GM19035 (cell line): ENCODE data around the gene SH3BP5L.

Experiments
- ATAC-seq: cut with Tn5 transposase; IDR thresholded peaks from one replicate; pipeline ENCODE4 v1.9.1; 2021; ENCODE audit not compliant: unreplicated experiment

The SH3BP5L gene

DNA sequence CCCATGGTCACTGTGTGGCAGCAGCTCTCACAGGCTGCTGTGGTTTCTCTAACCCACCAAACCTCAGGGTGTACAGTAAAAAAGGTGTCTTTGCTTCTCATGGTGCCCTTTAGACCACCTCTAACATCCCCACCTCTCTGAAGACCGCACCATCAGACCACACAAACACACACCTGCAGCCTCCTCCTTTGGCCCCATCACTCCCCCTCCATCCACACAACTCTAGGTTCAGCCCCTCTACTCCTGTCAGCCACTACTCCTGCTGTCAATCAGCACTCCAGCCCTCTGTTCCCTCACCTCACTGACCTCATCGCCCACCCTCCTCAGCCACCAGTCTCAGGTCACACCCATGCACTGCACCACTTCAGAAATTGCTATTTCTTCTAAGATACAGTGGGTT, 25.7 kb upstream of the SH3BP5L start:
- ATAC-seq: no peak

- ATAC-seq: no peak
These were observed 25.0 kb upstream of the SH3BP5L start for GRCh38 chr1:248850536-248851251.

DNA sequence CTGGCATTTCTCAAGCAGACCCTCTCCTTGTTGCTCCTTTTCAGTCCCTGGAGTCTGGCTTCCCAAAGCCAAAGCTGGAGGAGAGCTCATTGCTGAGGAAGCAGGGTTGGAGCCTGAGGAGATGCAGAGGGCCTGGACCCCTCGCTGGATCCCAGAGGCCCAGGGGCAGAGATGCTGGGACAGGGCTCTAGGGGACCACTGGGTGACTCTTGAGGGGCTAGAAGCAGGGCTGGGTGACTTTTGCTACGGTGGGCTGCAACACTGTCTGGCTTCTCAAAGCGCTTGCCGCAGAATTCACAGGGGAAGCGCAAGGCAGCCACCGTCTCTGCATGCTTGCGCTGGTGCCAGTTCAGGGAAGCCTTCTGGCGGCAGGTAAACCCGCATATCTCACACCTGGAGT, 24.4 kb upstream of the SH3BP5L start:
- no peak for ATAC-seq

- ATAC-seq: no peak
These were observed 23.9 kb upstream of the SH3BP5L start for GRCh38 chr1:248849637-248850036.

- no peak for ATAC-seq
These were observed 23.4 kb upstream of the SH3BP5L start for GRCh38 chr1:248849152-248849551.

DNA sequence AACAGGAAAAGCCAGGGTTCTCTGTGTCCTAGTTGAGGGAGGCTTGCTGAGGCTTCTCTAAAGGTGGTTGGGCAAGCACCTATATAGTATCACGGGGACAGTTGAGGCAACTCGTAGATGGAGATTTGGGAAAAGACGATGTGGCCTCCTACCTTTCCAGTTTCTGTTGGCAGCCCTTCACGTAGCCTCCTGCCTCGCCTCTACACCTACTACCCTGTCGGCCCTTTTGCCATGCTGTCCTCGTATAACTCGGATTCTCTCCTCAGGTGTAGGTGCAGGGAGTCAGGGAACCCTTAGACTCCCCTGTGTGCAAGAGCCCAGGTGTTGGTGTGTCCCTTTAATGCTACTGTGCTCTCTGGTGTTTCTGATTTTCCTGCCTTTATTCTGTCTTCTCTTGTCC, 22.9 kb upstream of the SH3BP5L start:
- no peak for ATAC-seq

- ATAC-seq: no peak
These were observed 22.3 kb upstream of the SH3BP5L start for GRCh38 chr1:248847956-248848561.

DNA sequence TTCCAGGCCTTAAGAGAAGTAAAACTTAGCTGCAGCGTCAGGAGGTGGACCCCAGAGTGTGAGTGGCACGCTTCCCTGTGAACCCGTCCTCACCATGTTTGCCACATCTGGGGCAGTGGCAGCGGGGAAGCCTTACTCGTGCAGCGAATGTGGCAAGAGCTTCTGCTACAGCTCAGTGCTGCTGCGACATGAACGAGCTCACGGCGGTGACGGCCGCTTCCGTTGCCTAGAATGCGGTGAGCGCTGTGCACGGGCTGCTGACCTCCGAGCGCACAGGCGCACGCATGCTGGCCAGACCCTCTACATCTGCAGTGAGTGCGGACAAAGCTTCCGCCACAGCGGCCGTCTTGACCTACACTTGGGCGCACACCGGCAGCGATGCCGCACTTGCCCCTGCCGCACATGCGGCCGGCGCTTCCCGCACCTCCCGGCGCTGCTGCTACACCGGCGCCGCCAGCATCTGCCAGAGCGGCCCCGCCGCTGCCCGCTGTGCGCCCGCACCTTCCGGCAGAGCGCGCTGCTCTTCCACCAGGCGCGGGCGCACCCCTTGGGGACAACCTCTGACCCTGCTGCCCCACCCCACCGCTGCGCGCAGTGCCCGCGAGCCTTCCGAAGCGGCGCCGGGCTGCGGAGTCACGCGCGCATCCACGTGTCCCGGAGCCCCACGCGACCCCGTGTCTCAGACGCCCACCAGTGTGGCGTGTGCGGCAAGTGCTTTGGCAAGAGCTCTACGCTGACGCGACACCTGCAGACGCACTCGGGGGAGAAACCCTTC, 21.7 kb upstream of the SH3BP5L start:
- ATAC-seq: no peak

GRCh38 chr1:248844526-248844925, 18.8 kb upstream of the SH3BP5L start:
- ATAC-seq: no peak

DNA sequence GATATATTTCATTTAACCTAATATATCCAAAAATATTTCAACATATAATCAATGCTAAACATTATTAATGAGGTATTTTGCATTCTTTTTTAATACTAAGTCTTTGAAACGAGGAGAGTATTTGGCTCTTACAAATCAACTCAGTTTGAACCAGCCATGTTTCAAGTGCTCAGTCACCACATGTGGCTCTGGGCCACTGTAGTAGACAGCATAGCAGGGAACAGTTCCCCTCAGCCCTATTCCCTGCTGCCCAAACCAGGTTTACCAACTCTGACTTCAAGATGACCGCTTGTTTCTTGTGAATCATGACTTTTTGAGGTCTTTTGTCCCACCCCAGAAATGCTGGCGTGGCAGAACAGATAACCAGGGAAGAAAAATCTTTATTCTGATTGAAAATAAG, 18.0 kb upstream of the SH3BP5L start:
- no peak for ATAC-seq

DNA sequence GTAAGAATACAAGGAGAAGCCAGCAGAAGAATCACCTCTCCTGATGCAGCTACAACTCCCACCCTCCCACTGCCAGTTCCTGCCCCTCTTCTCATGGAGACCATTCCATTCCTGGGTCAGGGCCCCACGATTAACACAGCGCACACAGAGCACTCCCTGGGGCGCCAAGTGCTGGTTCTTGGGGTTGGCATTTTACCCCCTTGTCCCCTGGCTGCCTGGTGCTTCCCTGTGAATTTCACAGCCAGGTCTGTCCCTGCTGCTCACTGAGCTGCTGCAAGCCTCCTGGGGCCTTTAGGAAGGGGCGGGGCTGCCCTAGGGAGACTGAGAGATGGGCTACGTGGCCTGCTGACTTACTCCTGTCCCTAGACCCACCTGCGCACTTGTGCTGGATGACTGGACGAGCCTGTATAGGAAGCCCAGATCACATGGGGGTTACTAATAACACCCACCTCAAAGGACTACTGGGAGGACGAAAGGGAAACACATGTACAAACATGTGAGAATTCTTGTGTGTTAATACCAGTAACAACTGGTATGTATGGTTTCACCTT, 17.1 kb upstream of the SH3BP5L start:
- ATAC-seq: peak; percentile 34

DNA sequence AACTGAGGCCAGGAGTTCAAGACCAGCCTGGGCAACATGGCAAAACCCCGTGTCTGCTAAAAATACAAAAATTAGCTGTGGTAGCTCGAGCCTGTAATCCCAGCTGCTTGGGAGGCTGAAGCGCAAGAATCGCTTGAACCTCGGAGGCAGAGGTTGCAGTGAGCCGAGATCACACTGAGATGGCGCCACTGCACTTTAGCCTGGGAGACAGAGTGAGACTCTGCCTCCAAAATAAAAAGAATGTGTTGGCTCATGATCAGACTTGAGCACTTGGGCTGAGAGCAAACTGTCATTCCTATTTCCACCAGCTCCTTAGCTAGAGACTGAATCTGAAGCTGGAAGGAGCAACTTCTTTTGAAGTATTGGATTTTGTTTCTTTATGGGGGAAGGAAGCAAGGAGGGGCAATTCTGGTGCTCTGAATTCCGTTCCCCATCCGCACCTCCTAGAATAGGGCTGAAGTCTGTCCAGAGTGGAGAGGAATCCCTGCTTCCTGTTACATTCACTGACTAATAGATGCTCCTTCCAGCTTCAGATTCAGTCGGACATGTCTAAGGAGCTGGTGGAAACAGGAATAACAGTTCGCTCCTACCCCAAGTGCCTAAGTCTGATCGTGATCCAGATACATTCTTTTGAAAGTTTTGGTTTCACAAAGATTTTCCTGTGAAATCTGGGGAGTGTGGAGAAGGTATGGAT, 16.1 kb upstream of the SH3BP5L start:
- no peak for ATAC-seq

GRCh38 chr1:248840946-248841345, 15.2 kb upstream of the SH3BP5L start:
- no peak for ATAC-seq

DNA sequence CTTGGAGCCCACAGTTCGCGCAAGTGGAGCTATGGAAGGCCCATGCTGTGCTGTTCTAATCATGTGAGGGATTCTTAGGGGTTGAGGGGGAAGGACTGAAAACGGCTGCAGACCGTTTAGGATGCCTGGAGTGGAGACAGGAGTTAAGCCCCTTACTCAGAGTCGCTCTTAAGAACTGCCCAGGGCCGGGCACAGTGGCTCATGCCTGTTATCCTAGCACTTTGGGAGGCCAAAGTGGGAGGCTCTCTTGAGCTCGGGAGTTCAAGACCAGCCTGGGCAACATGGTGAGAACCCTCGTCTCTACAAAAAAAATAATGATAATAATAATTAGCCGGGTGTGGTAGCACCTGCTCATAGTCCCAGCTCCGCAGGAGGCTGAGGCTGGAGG, 13.4 kb upstream of the SH3BP5L start:
- ATAC-seq: no peak

DNA sequence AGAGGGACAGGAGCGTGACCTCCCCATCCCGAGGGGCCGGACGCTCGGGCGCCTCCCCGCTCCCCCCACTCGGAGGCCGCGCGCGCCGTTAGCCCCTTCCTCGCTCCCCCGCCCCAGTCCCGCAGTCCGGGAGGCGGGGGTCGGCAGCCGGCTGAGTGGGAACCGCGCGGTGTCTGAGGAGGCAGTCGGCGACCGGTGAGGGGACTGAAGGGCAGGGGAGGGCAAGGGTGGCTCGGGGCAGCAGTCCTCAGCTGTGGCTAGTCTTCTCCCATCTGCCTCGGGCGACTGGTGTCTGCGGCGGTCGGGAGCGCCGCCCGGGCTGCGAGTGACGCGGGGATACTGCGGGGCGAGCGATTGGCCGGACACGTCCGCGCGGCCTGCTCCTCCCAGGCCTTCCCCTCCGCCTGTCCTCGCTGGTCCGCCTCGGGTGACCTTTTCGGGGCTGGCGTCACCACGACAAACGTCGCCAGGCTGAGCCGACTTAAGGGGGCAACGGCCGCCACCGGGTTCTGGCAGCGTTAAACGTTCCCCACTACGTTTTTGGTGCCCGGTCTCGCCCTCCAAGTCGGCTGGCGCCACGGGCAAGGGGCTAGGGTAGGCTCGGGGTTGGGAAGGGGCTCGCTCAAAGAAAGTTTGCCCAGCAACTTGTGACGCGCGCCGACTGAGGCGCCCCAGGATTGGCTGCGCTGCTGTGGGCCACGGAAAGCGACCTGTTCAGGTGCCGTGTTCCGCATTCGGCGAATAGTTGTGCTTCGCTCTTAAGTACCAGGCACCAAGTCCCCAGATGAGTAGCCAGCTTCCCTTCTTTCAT, 12.8 kb upstream of the SH3BP5L start:
- ATAC-seq: peak; percentile 58

GRCh38 chr1:248837781-248838356, 12.2 kb upstream of the SH3BP5L start, which contains the start of gene ZNF672:
Gene ZNF672 (plus strand): TSS chr1:248838224. CDS start chr1:248847275, 9,051 bp downstream.
- ATAC-seq: peak; percentile 79

DNA sequence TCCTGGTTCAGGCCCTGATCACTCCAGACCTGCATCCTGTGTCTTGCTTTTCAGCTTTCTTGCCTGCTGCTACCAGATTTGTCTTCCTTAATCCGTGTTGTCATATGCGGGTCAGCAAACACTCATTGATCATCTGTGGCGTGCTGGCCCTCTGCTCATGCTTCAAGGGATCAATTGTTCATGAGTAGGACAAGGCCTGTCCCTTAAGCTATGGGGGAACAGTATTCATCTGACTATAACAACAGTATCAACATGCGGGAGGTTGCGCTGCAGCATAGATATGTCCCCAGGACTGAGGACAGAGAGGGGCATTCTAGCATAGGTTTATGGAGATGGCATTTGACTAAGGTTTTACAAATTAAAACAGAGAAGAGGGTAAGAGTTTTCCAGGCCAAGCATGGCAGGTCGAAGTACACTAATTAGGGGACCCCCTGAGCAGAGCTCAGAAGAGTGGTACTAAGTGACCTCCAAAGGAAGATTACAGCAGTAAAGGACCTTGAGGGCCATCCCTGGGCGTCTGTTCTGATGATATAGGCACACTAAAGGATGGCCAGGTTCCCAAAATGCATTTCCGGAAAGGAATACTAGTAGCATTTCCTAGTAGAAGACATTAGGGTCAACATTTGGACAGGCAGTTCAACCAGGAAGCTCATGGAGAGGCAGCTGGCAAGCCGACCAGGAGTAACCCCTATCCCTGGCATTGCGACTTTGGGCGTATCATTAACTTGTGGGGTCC, 11.5 kb upstream of the SH3BP5L start:
- no peak for ATAC-seq

DNA sequence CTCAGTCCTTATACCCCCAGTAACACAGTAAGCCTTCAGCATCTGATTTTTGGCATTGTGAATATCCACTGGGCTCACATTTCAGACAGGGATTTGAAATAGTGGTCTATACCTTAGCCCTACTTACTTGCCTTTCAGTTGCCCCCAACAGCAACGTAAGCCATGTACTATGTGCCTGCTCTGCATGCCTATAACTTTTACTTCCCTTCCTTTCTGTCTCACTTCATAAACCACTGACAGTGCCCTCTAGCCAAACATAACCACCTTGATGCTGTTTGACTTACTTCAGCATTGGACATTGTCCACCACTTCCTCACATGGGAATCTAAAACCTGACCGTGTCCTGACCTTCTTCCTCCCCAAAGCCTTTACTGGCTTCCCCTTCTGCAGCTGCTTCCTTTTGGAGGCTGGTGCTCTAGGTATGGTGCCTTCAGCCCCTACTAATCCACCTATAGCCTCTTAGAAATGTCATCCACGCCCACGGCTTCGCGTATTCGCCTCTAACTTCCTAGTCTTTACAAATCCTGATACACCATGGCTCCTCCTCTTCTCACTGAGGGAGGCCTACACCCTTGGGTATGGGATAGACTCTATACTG, 8.7 kb upstream of the SH3BP5L start:
- ATAC-seq: no peak

DNA sequence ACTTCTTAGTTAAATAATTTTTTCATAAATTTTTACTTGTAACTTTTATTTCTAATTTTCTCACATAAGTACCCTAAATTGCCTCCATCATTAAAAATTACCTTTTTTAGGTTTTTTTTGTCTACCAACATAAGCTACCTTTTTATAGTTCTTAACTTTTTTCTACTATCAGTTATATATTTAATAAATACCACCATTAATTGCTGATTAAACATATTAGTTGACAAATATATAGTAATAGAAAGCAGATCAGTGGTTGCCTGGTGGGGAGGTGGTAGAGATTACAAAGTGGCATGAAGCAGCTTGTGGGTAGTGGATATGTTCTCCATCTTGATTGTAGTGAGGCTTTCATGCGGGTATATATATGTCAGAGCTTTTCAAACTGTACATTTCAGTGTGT, 6.1 kb upstream of the SH3BP5L start:
- ATAC-seq: no peak
